ENCODE data around the gene TMEM161A. TPM values are rescaled to one million over a fixed set of nuclear protein-coding genes. Genes with fewer than 3 reads are reported as not detected.

Gene TMEM161A
- total and polyA plus RNA-seq, 9 of the 15 experiments (the other 6 are each of a cell fraction or from before 2014, with no cell fraction given), result 0.63 to 92.3 (median 38.9) TPM

- DNase-seq (ENCODE audit: extremely low read depth in 1 of 4, low spot score in 3 of 4) (no peak), ATAC-seq (no peak)
- POLR2A ChIA-PET, result interaction anchor here (0.7 to 1.1 kb wide), 2 partner anchors 28 to 71 kb away, joined by 3 read pairs; no protein-coding TSS in a partner anchor
Observed at GRCh38 chr19:19133985-19134384, 4.3 kb downstream of the TMEM161A start.

More at GRCh38 chr19:19133985-19134384, 4.3 kb downstream of the TMEM161A start:
- H3K27ac ChIP-seq (ENCODE audit: extremely low read depth, low read depth, low read length), result no peak overlapping the region
- intact Hi-C loops (cut with micrococcal nuclease) (no loop called here), in situ Hi-C loops (cut with MboI) (no loop called here)
- H3K9me1 ChIP-seq (ENCODE audit: control insufficient read depth, insufficient read depth, low read length), result no peaks in the 10 kb centered on the region
- H3K79me2 ChIP-seq (ENCODE audit: control insufficient read depth, insufficient read depth, low read length), result peaks cover 48% of the 10 kb centered on the region
- no peak overlapping the region; the same call in 1 of the 2 replicates for H3K4me2 ChIP-seq (ENCODE audit: insufficient read depth, low read length)
- no peaks in the 10 kb centered on the region for H3K27me3 ChIP-seq (ENCODE audit: control insufficient read depth in 2 of 2, insufficient read depth in 2 of 2, low read length in 2 of 2)
- TF ChIP-seq MEF2D (tag; conservative IDR thresholded peaks at IDR 0.05; ENCODE audit: low read depth), result no peak
- TF ChIP-seq ZNF431 (CRISPR knock-in tag; IDR thresholded peaks at IDR 0.05), result no peak
- no peak for TF ChIP-seq ZNF57 (CRISPR knock-in tag; IDR thresholded peaks at IDR 0.05)
- no peak for TF ChIP-seq ZNF140 (CRISPR knock-in tag; IDR thresholded peaks at IDR 0.05)
- TF ChIP-seq, protein P1, sequence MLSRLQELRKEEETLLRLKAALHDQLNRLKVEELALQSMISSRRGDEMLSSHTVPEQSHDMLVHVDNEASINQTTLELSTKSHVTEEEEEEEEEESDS (CRISPR knock-in tag; IDR thresholded peaks at IDR 0.05), result no peak
- TF ChIP-seq, protein P2, sequence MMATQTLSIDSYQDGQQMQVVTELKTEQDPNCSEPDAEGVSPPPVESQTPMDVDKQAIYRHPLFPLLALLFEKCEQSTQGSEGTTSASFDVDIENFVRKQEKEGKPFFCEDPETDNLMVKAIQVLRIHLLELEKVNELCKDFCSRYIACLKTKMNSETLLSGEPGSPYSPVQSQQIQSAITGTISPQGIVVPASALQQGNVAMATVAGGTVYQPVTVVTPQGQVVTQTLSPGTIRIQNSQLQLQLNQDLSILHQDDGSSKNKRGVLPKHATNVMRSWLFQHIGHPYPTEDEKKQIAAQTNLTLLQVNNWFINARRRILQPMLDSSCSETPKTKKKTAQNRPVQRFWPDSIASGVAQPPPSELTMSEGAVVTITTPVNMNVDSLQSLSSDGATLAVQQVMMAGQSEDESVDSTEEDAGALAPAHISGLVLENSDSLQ (IDR thresholded peaks at IDR 0.05), result no peak
- TF ChIP-seq, protein P3, sequence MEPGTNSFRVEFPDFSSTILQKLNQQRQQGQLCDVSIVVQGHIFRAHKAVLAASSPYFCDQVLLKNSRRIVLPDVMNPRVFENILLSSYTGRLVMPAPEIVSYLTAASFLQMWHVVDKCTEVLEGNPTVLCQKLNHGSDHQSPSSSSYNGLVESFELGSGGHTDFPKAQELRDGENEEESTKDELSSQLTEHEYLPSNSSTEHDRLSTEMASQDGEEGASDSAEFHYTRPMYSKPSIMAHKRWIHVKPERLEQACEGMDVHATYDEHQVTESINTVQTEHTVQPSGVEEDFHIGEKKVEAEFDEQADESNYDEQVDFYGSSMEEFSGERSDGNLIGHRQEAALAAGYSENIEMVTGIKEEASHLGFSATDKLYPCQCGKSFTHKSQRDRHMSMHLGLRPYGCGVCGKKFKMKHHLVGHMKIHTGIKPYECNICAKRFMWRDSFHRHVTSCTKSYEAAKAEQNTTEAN (CRISPR knock-in tag; IDR thresholded peaks at IDR 0.05), result no peak
- no peak for TF ChIP-seq DIDO1 (tag; IDR thresholded peaks at IDR 0.05; ENCODE audit: low read depth)
- TF ChIP-seq MYBL2 (IDR thresholded peaks at IDR 0.05; ENCODE audit: low read depth), result no peak
- TF ChIP-seq MYBL2 (CRISPR knock-in tag; IDR thresholded peaks at IDR 0.05; ENCODE audit: borderline replicate concordance), result no peak
- TF ChIP-seq, protein P4, sequence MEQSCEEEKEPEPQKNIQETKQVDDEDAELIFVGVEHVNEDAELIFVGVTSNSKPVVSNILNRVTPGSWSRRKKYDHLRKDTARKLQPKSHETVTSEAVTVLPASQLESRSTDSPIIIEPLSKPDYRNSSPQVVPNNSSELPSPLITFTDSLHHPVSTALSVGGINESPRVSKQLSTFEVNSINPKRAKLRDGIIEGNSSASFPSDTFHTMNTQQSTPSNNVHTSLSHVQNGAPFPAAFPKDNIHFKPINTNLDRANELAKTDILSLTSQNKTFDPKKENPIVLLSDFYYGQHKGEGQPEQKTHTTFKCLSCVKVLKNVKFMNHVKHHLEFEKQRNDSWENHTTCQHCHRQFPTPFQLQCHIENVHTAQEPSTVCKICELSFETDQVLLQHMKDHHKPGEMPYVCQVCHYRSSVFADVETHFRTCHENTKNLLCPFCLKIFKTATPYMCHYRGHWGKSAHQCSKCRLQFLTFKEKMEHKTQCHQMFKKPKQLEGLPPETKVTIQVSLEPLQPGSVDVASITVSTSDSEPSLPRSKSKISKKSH (CRISPR knock-in tag; IDR thresholded peaks at IDR 0.05), result no peak
- no peak for FAIRE-seq
- peaks cover 37% of the 10 kb centered on the region for H3K36me3 ChIP-seq (ENCODE audit: control insufficient read depth, insufficient read depth, low read length)
- H4K20me1 ChIP-seq (replicated peaks; ENCODE audit: control insufficient read depth, insufficient read depth, low read length), result peaks cover 3% of the 10 kb centered on the region; the same call in 1 of the 2 replicates
- peaks cover 15 to 41% of the 10 kb centered on the region in 2 experiments for H3K4me1 ChIP-seq (replicated peaks in 1 of 2; ENCODE audit: control insufficient read depth in 2 of 2, insufficient read depth in 2 of 2, low read length in 2 of 2)
- H3K4me3 ChIP-seq, result no peak overlapping the region
- H3K9ac ChIP-seq (ENCODE audit: insufficient read depth in 1 of 2, low read depth in 2 of 2, low read length in 2 of 2), result no peak overlapping the region
- H2AFZ ChIP-seq (ENCODE audit: low read depth, low read length), result no peak overlapping the region
- H3K9me3 ChIP-seq (replicated peaks; ENCODE audit: control insufficient read depth, insufficient read depth, low read depth, low read length), result no peaks in the 10 kb centered on the region
- BruUV-seq (replicated peaks), result no TSS peak
- CTCF ChIA-PET (ENCODE audit: low intra/inter-chr PET ratio), result no interaction called here
- 80% methylated on average over 6 of the region's 6 CpGs for WGBS (ENCODE audit: insufficient coverage, low coverage, missing lambda C conversion rate)
